ENCODE data around the gene VAV3. TPM values are rescaled to one million over a fixed set of nuclear protein-coding genes. Genes with fewer than 3 reads are reported as not detected.

The VAV3 gene
- polyA plus RNA-seq, 1 donor (not counting 4 experiments of a cell fraction or from before 2014, with no cell fraction given): 19.6 TPM

DNA sequence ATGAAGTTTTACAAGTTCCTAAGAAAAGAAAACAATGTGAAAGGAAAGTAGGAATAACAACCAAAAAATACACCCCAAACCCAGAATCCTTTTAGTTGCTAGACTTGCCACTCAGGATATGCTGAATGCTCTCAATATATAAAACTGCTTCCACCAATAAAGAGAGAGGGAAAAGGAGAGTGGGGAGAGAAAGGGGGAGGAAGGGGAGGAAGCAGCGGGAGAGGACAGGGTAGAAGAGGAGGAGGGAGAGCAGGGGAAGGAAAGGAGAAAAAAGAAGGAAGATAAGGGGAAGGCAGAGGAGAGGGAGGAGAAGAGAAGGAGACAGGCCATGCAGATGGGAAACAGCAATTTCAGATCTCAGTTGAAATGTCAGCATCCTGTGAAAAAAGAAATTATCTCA is 198.4 kb downstream of the VAV3 start:
- TF ChIP-seq EZH2 (IDR thresholded peaks at IDR 0.05; ENCODE audit: low read length): no peak
- TF ChIP-seq, protein P1, sequence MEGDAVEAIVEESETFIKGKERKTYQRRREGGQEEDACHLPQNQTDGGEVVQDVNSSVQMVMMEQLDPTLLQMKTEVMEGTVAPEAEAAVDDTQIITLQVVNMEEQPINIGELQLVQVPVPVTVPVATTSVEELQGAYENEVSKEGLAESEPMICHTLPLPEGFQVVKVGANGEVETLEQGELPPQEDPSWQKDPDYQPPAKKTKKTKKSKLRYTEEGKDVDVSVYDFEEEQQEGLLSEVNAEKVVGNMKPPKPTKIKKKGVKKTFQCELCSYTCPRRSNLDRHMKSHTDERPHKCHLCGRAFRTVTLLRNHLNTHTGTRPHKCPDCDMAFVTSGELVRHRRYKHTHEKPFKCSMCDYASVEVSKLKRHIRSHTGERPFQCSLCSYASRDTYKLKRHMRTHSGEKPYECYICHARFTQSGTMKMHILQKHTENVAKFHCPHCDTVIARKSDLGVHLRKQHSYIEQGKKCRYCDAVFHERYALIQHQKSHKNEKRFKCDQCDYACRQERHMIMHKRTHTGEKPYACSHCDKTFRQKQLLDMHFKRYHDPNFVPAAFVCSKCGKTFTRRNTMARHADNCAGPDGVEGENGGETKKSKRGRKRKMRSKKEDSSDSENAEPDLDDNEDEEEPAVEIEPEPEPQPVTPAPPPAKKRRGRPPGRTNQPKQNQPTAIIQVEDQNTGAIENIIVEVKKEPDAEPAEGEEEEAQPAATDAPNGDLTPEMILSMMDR (optimal IDR thresholded peaks at IDR 0.05 in 1 of 3, IDR thresholded peaks at IDR 0.05 in 1 of 3, conservative IDR thresholded peaks at IDR 0.05 in 1 of 3; ENCODE audit: extremely low read depth in 1 of 3, insufficient read depth in 2 of 3, low read length in 3 of 3): no peak
- no peak for FAIRE-seq

DNA sequence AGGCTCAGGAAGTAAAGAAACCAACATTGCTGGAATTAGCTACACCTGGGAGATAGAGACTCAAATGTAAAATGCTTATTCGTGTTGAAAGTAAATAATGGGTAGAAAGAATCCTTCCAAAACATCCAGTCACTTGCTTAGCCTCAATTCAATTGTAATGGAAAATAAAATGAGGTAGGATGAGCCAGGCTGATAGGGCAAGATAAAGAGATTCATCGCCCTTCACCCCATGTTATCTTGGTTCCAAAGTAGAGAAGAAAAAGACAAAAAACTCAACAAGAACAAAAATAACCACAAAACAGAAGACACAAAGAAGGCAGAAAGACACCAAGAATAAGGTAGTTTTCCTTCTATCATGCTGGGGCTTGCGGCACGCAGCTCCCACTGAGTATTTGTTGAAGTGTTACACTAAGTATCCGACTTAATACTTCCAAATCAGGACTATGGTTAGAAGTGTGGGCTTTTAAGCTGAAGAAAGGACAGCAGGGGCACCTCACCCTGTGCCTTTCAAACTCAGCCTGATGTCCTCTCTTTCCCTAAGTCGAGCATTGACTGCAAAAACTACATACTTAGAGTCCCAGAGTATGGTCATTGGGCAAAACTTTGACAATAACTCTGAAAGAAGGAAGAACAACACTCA is 202.1 kb downstream of the VAV3 start:
- H3K27me3 ChIP-seq (ENCODE audit: control insufficient read depth, extremely low read depth, insufficient read depth, low read length): no peaks in the 10 kb centered on the region
- H3K4me2 ChIP-seq (ENCODE audit: control insufficient read depth, extremely low read depth, insufficient read depth, low read depth, low read length): no peak overlapping the region
- no peaks in the 10 kb centered on the region for H3K79me2 ChIP-seq (ENCODE audit: control insufficient read depth, insufficient read depth, low read length)
- H3K27ac ChIP-seq (ENCODE audit: control insufficient read depth, insufficient read depth, low read length): no peak overlapping the region
- dilution Hi-C loops (cut with MboI; ENCODE audit: extremely low pct_ligation_motif_present, low sequenced_read_pairs): no loop called here
- H4K20me1 ChIP-seq (ENCODE audit: control insufficient read depth, extremely low read depth, insufficient read depth, low read length): no peaks in the 10 kb centered on the region
- H3K36me3 ChIP-seq (ENCODE audit: control insufficient read depth in 2 of 2, extremely low read depth in 1 of 2, insufficient read depth in 2 of 2, low read length in 2 of 2): no peaks in the 10 kb centered on the region
- no peaks in the 10 kb centered on the region for H3K9me1 ChIP-seq (ENCODE audit: control insufficient read depth, extremely low read depth, insufficient read depth, low read length)
- TF ChIP-seq, protein P1 (optimal IDR thresholded peaks at IDR 0.05 in 1 of 3, IDR thresholded peaks at IDR 0.05 in 1 of 3, conservative IDR thresholded peaks at IDR 0.05 in 1 of 3; ENCODE audit: extremely low read depth in 1 of 3, insufficient read depth in 2 of 3, low read length in 3 of 3): no peak
- no peak for TF ChIP-seq EZH2 (IDR thresholded peaks at IDR 0.05; ENCODE audit: low read length)
- H3K4me3 ChIP-seq (ENCODE audit: control insufficient read depth in 2 of 3, extremely low read depth in 1 of 3, insufficient read depth in 2 of 3, low read depth in 1 of 3, low read length in 3 of 3): no peak overlapping the region
- no peak overlapping the region for H3K9ac ChIP-seq (ENCODE audit: control insufficient read depth, extremely low read depth, insufficient read depth, low read length)
- no peaks in the 10 kb centered on the region for H3K9me3 ChIP-seq (ENCODE audit: control insufficient read depth, low read depth, low read length)
- no peak overlapping the region for H2AFZ ChIP-seq (ENCODE audit: control insufficient read depth, low read length)
- DNase-seq (ENCODE audit: low read depth, low spot score) (no peak), FAIRE-seq (no peak)
- H3K4me1 ChIP-seq (ENCODE audit: control insufficient read depth, extremely low read depth, insufficient read depth, low read length): no peaks in the 10 kb centered on the region

More for the DNA sequence above, 198.4 kb downstream of the VAV3 start:
- Histone ChIP-seq H3K9me3 (ENCODE audit: control insufficient read depth, low read depth, low read length) (no peaks in the 10 kb centered on the region), H3K9ac (ENCODE audit: control insufficient read depth, extremely low read depth, insufficient read depth, low read length) (no peak overlapping the region), H4K20me1 (ENCODE audit: control insufficient read depth, extremely low read depth, insufficient read depth, low read length) (no peaks in the 10 kb centered on the region), H2AFZ (ENCODE audit: control insufficient read depth, low read length) (no peak overlapping the region), H3K36me3 (ENCODE audit: control insufficient read depth in 2 of 2, extremely low read depth in 1 of 2, insufficient read depth in 2 of 2, low read length in 2 of 2) (no peaks in the 10 kb centered on the region), H3K79me2 (ENCODE audit: control insufficient read depth, insufficient read depth, low read length) (no peaks in the 10 kb centered on the region), H3K9me1 (ENCODE audit: control insufficient read depth, extremely low read depth, insufficient read depth, low read length) (no peaks in the 10 kb centered on the region), H3K4me3 (ENCODE audit: control insufficient read depth in 2 of 3, extremely low read depth in 1 of 3, insufficient read depth in 2 of 3, low read depth in 1 of 3, low read length in 3 of 3) (no peak overlapping the region), H3K27me3 (ENCODE audit: control insufficient read depth, extremely low read depth, insufficient read depth, low read length) (no peaks in the 10 kb centered on the region), H3K4me2 (ENCODE audit: control insufficient read depth, extremely low read depth, insufficient read depth, low read depth, low read length) (no peak overlapping the region), H3K27ac (ENCODE audit: control insufficient read depth, insufficient read depth, low read length) (no peak overlapping the region), H3K4me1 (ENCODE audit: control insufficient read depth, extremely low read depth, insufficient read depth, low read length) (no peaks in the 10 kb centered on the region)
- dilution Hi-C loops (cut with MboI; ENCODE audit: extremely low pct_ligation_motif_present, low sequenced_read_pairs): no loop called here
- DNase-seq (ENCODE audit: low read depth, low spot score): no peak
